ENCODE results near the gene RELA.

The RELA gene

DNA sequence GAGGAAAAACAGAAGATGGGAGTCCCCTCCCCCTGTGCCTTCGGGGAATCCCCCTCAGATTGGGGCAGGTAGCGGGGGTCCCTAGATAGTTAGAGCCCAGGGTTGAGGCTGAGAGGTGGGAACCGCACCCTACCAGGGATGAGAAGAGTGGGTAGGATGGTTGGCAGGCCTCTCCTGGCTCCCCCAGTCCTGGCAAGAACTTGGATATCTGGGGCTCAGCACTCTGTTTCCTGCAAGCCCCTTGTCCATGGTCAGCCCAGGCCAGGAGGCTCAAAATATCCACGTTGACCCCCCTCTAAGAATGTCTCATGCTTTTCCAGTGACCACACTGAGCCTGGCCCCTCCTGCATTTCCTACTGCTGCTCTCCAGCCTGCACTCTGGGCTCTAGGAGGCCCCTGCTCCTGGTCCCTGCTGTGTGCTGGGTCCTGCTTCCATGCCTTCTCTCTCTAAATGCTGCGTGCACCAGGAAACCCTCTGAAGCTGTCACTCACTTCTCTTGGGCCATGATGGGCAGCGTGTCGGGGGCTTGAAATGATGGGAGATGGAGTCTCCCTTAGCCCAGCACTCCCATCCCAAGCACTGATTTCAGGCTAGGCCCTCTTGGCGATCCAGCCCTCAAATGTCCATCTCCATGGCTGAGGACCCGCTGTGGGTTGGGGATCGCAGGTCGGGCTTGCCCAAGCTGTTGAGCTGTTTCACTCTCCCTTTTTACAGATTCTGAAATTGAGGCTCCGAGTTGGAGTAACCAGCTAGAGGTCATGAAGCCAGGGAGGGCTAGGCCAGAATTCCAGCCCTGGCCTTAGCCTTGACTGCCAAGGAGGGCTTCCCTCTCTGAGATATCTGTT, 50.7 kb downstream of the RELA start:
- Histone ChIP-seq H3K27ac (ENCODE audit: extremely low read depth, low read depth, low read length) (no peak overlapping the region), H3K4me1 (ENCODE audit: control insufficient read depth, insufficient read depth, low read length) (no peaks in the 10 kb centered on the region), H3K36me3 (ENCODE audit: control insufficient read depth in 2 of 2, insufficient read depth in 1 of 2, low read length in 2 of 2) (peaks cover 0 to 57% of the 10 kb centered on the region in 2 experiments; a peak in 1 of 3 replicates), H3K9me3 (ENCODE audit: control insufficient read depth, insufficient read depth, low read depth, low read length) (no peaks in the 10 kb centered on the region), H3K4me3 (ENCODE audit: low read depth, low read length) (no peak overlapping the region)
- POLR2A ChIA-PET, result no interaction called here
- CTCF ChIA-PET, result interaction anchor here (0.6 to 3.8 kb wide), 6 partner anchors 8 to 477 kb away, joined by 3 to 22 read pairs (median 4); partner anchors contain the start of gene FAM89B
- TF ChIP-seq GLIS1 (tag by site-specific recombination; IDR thresholded peaks at IDR 0.05), result peak; percentile 73
- TF ChIP-seq, protein P1, sequence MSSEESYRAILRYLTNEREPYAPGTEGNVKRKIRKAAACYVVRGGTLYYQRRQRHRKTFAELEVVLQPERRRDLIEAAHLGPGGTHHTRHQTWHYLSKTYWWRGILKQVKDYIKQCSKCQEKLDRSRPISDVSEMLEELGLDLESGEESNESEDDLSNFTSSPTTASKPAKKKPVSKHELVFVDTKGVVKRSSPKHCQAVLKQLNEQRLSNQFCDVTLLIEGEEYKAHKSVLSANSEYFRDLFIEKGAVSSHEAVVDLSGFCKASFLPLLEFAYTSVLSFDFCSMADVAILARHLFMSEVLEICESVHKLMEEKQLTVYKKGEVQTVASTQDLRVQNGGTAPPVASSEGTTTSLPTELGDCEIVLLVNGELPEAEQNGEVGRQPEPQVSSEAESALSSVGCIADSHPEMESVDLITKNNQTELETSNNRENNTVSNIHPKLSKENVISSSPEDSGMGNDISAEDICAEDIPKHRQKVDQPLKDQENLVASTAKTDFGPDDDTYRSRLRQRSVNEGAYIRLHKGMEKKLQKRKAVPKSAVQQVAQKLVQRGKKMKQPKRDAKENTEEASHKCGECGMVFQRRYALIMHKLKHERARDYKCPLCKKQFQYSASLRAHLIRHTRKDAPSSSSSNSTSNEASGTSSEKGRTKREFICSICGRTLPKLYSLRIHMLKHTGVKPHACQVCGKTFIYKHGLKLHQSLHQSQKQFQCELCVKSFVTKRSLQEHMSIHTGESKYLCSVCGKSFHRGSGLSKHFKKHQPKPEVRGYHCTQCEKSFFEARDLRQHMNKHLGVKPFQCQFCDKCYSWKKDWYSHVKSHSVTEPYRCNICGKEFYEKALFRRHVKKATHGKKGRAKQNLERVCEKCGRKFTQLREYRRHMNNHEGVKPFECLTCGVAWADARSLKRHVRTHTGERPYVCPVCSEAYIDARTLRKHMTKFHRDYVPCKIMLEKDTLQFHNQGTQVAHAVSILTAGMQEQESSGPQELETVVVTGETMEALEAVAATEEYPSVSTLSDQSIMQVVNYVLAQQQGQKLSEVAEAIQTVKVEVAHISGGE (tag by site-specific recombination; conservative IDR thresholded peaks at IDR 0.05; ENCODE audit: low read depth), result no peak
- peak; percentile 34; the same call in 1 of the 2 replicates for TF ChIP-seq ZIC2 (tag by site-specific recombination; IDR thresholded peaks at IDR 0.05)

DNA sequence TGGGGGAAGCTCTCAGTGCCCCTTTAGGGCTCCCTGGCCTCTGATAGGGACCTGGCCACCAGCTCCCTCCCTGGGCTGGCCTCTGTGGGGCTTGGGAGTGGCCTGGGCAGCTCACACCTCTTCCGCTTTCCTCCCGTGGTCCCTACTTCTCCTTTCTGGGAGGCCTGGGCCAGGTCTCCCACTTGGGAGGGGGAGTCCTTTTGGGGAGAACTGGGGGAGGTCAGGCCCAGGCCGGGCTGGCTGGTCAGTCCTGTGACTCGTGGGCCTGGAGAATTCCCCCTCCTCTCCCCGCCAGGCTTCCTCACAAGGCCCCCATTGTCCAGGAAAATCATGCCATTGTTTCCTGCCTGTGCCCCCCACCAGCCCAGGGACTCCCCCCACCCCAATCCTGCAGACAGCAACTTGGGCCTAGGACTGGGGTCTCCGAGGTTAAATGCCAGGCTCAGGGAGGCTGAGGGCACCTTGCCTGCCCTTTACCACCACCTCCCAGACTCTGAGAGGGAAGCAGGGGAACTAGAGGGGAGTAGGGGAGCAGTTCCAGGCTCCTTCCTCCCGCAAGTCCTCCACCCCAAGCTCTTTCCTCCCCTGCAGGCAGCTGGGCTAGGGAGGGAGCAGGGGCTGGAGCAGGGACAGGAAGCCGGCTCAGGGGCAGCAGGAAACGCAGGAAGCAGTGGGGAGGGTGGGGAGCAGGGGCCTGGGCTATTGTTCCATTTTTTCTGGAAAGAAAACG, 51.5 kb downstream of the RELA start:
- H3K27ac ChIP-seq (ENCODE audit: extremely low read depth, low read depth, low read length), result no peak overlapping the region
- no peaks in the 10 kb centered on the region for H3K4me1 ChIP-seq (ENCODE audit: control insufficient read depth, insufficient read depth, low read length)
- CTCF ChIA-PET, result interaction anchor here (2.7 kb wide), 1 partner anchor 18 kb away, joined by 13 read pairs; no protein-coding TSS in a partner anchor
- H3K36me3 ChIP-seq (ENCODE audit: control insufficient read depth in 2 of 2, insufficient read depth in 1 of 2, low read length in 2 of 2), result peaks cover 0 to 59% of the 10 kb centered on the region in 2 experiments; a peak in 1 of 3 replicates
- TF ChIP-seq ZNF501 (tag by site-specific recombination; IDR thresholded peaks at IDR 0.05), result no peak
- TF ChIP-seq, protein P2, sequence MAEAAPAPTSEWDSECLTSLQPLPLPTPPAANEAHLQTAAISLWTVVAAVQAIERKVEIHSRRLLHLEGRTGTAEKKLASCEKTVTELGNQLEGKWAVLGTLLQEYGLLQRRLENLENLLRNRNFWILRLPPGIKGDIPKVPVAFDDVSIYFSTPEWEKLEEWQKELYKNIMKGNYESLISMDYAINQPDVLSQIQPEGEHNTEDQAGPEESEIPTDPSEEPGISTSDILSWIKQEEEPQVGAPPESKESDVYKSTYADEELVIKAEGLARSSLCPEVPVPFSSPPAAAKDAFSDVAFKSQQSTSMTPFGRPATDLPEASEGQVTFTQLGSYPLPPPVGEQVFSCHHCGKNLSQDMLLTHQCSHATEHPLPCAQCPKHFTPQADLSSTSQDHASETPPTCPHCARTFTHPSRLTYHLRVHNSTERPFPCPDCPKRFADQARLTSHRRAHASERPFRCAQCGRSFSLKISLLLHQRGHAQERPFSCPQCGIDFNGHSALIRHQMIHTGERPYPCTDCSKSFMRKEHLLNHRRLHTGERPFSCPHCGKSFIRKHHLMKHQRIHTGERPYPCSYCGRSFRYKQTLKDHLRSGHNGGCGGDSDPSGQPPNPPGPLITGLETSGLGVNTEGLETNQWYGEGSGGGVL (tag by site-specific recombination; IDR thresholded peaks at IDR 0.05), result peak; percentile 24; the same call in 1 of the 2 replicates
- POLR2A ChIA-PET, result no interaction called here
- no peak overlapping the region for H3K4me3 ChIP-seq (ENCODE audit: low read depth, low read length)
- no peaks in the 10 kb centered on the region for H3K9me3 ChIP-seq (ENCODE audit: control insufficient read depth, insufficient read depth, low read depth, low read length)

DNA sequence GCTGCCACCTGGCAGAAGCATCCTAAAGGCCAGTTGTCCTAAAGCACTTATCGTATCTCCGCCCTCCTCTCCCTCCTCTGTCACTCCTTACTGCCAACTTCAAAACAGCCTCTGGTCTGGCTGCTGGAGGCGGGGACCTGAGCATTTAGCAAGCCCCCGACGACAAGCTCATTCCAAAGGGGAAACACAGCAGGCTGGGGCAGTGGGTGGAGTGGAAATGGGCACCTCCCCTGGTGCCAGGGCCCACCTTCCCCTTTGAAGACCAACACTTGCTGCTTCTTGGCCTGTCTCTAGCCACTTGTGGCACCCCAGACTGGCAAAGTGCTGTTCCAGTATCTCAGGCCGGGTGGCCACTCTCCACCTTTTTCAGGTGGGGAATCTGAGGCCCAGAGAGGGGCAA, 52.3 kb downstream of the RELA start:
- ChIA-PET CTCF (interaction anchor here (0.9 to 2.7 kb wide), 3 partner anchors 16 to 42 kb away, joined by 3 to 13 read pairs (median 4); no protein-coding TSS in a partner anchor), POLR2A (no interaction called here)
- TF ChIP-seq, protein P3, sequence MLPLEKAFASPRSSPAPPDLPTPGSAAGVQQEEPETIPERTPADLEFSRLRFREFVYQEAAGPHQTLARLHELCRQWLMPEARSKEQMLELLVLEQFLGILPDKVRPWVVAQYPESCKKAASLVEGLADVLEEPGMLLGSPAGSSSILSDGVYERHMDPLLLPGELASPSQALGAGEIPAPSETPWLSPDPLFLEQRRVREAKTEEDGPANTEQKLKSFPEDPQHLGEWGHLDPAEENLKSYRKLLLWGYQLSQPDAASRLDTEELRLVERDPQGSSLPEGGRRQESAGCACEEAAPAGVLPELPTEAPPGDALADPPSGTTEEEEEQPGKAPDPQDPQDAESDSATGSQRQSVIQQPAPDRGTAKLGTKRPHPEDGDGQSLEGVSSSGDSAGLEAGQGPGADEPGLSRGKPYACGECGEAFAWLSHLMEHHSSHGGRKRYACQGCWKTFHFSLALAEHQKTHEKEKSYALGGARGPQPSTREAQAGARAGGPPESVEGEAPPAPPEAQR (tag by site-specific recombination; IDR thresholded peaks at IDR 0.05), result no peak
- TF ChIP-seq, protein P4, sequence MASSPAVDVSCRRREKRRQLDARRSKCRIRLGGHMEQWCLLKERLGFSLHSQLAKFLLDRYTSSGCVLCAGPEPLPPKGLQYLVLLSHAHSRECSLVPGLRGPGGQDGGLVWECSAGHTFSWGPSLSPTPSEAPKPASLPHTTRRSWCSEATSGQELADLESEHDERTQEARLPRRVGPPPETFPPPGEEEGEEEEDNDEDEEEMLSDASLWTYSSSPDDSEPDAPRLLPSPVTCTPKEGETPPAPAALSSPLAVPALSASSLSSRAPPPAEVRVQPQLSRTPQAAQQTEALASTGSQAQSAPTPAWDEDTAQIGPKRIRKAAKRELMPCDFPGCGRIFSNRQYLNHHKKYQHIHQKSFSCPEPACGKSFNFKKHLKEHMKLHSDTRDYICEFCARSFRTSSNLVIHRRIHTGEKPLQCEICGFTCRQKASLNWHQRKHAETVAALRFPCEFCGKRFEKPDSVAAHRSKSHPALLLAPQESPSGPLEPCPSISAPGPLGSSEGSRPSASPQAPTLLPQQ (tag by site-specific recombination; IDR thresholded peaks at IDR 0.05), result peak; percentile 65; the same call in 1 of the 2 replicates
- Histone ChIP-seq H3K27ac (ENCODE audit: extremely low read depth, low read depth, low read length) (no peak overlapping the region), H3K4me1 (ENCODE audit: control insufficient read depth, insufficient read depth, low read length) (no peaks in the 10 kb centered on the region), H3K36me3 (ENCODE audit: control insufficient read depth in 2 of 2, insufficient read depth in 1 of 2, low read length in 2 of 2) (peaks cover 0 to 67% of the 10 kb centered on the region in 2 experiments; a peak in 1 of 3 replicates), H3K9me3 (ENCODE audit: control insufficient read depth, insufficient read depth, low read depth, low read length) (no peaks in the 10 kb centered on the region), H3K4me3 (ENCODE audit: low read depth, low read length) (no peak overlapping the region)

All from HEK293 (cell line).